Dermis microvascular lymphatic vessel endothelial cell (primary cell): ENCODE measurements around the gene GCNT2. TPM values are rescaled to one million over a fixed set of nuclear protein-coding genes. Genes with fewer than 3 reads are reported as not detected.
"Not testable (repeated sequence)": the region's sequence is repeated elsewhere in the genome, so short reads cannot be mapped to it uniquely, and the experiment has no call there.

ENCODE experiments used
- DNase-seq, 2 donors: peaks; one replicate each; pipeline versions ENCODE4 v3.0.0 to v3.0.0-alpha.2; 2010; ENCODE audit warnings: low read depth in 2 of 2
- total RNA-seq: library from RNA; depleted of rRNA; stranded (reverse); fragments of >200 nt; gene quantifications from 2 replicates; pipeline ENCODE4 v1.2.1, GENCODE V29; 2014

Gene GCNT2
- total RNA-seq, 1 donor from 2014 or later, result 46.5 TPM

DNA sequence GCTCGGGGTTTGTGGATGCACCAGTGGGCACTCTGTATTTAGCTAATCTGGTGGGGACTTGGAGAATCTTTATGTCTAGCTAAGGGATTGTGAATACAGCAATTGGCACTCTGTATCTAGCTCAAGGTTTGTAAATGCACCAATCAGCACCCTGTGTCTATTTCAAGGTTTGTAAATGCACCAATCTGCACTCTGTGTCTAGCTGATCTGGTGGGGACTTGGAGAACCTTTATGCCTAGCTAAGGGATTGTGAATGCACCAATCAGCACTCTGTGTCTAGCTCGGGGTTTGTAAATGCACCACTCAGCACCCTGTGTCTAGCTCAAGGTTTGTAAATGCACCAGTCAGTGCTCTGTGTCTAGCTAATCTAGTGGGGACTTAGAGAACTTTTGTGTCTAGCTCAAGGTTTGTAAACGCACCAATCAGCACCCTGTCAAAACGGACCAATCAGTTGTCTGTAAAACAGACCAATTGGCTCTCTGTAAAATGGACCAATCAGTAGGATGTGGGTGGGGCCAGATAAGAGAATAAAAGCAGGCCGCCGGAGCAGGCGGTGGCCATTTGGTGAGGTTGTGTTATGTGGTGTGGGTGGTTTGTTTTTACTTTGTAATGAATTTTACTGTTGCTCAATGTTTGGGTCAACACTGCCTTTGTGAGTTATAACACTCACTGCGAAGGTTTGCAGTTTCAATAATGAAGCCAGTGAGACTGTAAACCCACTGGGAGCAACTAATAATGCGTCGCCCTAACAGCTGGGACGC lies 139.5 kb downstream of the GCNT2 start:
- not testable (repeated sequence) for DNase-seq

DNA sequence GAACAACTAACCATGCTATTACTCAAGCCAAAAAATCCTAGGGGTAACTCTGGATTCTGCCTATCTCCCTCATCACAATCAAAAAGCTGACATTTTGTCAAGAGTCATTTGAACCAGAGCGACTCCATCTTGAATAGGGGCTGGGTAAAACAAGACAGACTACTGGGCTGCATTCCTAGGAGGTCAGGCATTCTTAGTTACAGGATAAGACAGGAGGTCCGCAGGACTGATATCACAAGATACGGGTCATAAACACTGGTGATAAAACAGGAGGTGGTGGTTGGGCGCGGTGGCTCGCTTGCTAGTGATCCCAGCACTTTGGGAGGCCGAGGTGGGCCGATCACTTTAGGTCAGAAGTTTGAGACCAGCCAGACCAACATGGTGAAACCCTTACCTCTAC lies 141.1 kb downstream of the GCNT2 start:
- DNase-seq, result no peak

DNA sequence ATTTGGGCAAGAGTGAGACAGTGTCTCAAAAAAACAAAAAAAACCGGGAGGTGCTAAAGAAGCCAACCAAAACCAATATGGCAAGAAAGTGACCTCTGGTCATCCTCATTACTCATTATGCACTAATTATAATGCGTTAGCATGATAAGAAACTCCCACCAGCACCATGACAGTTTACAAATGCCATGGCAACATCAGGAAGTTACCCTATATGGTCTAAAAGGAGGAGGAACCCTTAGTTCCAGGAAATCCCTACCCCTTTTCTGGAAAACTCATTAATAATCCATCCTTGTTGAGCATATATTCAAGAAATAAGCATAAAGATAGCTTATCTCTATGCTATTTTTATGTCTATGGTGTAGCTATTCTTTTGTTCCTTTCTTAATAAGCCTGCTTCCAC lies 141.6 kb downstream of the GCNT2 start:
- no peak for DNase-seq

DNA sequence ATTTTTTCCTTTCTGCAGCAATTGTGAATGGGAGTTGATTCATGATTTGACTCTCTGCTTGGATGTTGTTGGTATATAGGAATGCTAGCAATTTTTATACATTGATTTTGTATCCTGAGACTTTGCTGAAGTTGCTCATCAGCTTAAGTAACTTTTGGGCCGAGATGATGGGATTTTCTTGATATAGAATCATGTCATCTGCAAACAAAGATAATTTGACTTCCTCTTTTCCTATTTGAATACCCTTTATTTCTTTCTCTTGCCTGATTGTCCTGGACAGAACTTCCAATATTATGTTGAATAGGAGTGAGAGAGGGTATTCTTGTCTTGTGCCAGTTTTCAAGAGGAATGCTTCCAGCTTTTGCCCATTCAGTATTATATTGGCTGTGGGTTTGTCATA lies 144.4 kb downstream of the GCNT2 start:
- DNase-seq, result not testable (repeated sequence)

DNA sequence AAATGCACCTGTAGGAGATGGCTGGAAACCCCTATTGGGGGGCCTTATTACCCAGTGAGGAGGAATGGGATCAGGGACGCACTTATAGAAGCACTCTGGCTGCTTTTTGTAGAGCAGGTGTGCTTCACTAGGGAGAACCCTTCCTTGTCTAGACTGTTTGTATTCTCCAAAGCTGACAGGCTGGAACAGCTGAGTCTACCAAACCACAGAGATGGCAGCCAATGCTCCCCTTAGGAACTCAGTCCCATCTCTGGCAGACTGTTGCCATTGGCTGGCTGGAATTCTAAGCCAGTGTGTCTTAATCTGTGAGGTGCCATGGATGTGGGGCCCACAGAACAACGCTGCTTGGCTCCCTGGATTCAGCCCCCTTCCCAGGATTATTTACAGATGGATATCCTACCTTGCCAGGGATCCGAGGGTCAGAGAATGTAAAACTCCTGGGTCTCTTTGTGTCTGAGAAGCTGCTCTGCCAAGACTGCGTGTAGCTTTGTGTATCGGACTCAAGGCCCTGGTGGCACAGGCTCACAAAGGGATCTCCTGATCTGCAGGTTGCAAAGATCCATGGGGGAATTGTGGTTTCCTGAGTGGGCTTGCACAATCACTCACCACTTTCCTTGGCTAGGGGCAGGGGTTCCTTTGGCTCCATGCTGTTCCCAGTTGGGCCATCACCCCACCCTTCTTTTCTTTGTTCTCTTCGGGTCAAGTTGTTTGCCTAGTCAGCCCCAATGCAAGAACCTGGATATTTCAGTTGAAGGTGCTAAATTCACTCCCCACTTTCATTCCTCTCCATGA lies 147.2 kb downstream of the GCNT2 start:
- no peak for DNase-seq

DNA sequence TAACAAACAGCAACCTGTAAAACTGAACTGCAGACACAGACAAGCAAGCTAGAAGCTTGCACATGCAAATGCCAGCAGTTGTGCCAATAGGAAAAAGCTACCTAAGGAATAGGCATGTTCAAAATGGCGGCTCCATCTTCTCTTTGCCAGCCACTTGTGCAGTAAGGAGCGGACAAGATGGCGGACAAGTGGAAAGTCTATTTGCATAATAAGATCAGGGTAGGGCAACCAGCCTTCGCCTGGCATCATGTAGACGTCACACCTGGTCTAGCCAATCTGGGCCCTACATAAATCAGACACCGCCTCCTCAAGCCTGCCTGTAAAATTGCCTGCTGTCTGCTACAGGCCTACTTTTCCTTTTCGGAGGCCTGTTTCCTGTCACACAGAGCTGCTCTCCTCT lies 155.3 kb downstream of the GCNT2 start:
- no peak for DNase-seq

DNA sequence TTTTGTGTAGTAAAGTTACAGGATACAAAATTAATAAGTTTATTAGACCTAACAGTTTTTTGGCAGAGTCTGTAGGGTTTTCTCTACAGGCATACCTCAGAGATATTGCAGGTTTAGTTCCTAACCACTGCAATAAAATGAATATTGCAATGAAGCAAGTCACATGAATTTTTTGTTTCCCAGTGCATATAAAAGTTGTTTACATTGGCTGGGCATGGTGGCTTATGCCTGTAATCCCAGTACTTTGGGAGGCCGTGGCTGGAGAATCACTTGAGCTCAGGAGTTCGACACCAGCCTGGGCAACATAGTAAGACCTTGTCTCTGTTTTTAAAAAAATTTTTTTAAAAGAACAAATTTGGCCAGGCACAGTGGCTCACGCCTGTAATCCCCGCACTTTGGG lies 157.3 kb downstream of the GCNT2 start:
- no peak for DNase-seq

Other genes starting within 250 kb of the GCNT2 start
- gene TFAP2A, start 106.3 kb upstream of the GCNT2 start, total RNA-seq, result not detected in 2 replicates
- gene C6orf52, start 173.3 kb downstream of the GCNT2 start, total RNA-seq, result 0.25 and 0.77 TPM in 2 replicates
- gene PAK1IP1, start 173.6 kb downstream of the GCNT2 start, total RNA-seq, result 8.6 and 10.1 TPM in 2 replicates
- gene TMEM14C, start 201.7 kb downstream of the GCNT2 start, total RNA-seq, result 76.4 and 93.6 TPM in 2 replicates
- gene TMEM14B, start 226.5 kb downstream of the GCNT2 start, total RNA-seq, result 45.3 and 55.5 TPM in 2 replicates